Keratinocyte (primary cell): ENCODE measurements around the gene UBR2. TPM values are rescaled to one million over a fixed set of nuclear protein-coding genes. Genes with fewer than 3 reads are reported as not detected.

Source experiments
- DNase-seq: peaks from one replicate; pipeline ENCODE4 v3.0.0-alpha.2; 2011; ENCODE audit warnings: low read depth, missing footprints, low spot score
- FAIRE-seq: peaks from 2 replicates; lab custom pipeline; 2011; peaks lifted over from hg19 to GRCh38; lab: Jason Lieb, UNC
- H2AFZ ChIP-seq: 2 replicates; pipeline ENCODE4 v1.6.0; 2012; ENCODE audit warnings: low read length, control low read depth, inconsistent platforms; ENCODE audit not compliant: control insufficient read depth
- H3K27ac ChIP-seq: 2 replicates; pipeline ENCODE4 v1.5.1; 2011; ENCODE audit warnings: low read length; ENCODE audit not compliant: control insufficient read depth, insufficient read depth
- H3K27me3 ChIP-seq: 3 replicates; pipeline ENCODE4 v1.6.0; 2011; ENCODE audit warnings: low read length; ENCODE audit not compliant: control insufficient read depth, insufficient read depth; ENCODE audit errors: extremely low read depth
- H3K36me3 ChIP-seq, 2 experiments: 2 replicates in 1 of 2; 3 replicates in 1 of 2; pipeline ENCODE4 v1.5.1; 2011; ENCODE audit warnings: low read length in 2 of 2, mild to moderate bottlenecking in 1 of 2; ENCODE audit not compliant: control insufficient read depth in 2 of 2, insufficient read depth in 2 of 2; ENCODE audit errors: extremely low read depth in 1 of 2
- H3K4me1 ChIP-seq: 3 replicates; pipeline ENCODE4 v1.5.1; 2011; ENCODE audit warnings: low read length; ENCODE audit not compliant: control insufficient read depth, insufficient read depth; ENCODE audit errors: extremely low read depth
- H3K4me2 ChIP-seq: 3 replicates; pipeline ENCODE4 v1.6.0; 2011; ENCODE audit warnings: low read depth, low read length; ENCODE audit not compliant: control insufficient read depth, insufficient read depth; ENCODE audit errors: extremely low read depth
- H3K4me3 ChIP-seq, 3 experiments: fragments of 200-600 bp in 1 of 3; sonication (generic) in 1 of 3; 2 replicates in 2 of 3; 3 replicates in 1 of 3; pipeline ENCODE4 v1.5.1; 2011 to 2016; ENCODE audit warnings: low read length in 3 of 3, mild to moderate bottlenecking in 3 of 3, control low read depth in 2 of 3, inconsistent platforms in 1 of 3, low read depth in 1 of 3, mixed read lengths in 1 of 3, mixed run types in 1 of 3, moderate library complexity in 1 of 3; ENCODE audit not compliant: control insufficient read depth in 2 of 3, insufficient read depth in 2 of 3; ENCODE audit errors: extremely low read depth in 1 of 3
- H3K79me2 ChIP-seq: 2 replicates; pipeline ENCODE4 v1.6.0; 2012; ENCODE audit warnings: low read length; ENCODE audit not compliant: control insufficient read depth, insufficient read depth
- H3K9ac ChIP-seq: 3 replicates; pipeline ENCODE4 v1.6.0; 2011; ENCODE audit warnings: low read length; ENCODE audit not compliant: control insufficient read depth, insufficient read depth; ENCODE audit errors: extremely low read depth
- H3K9me1 ChIP-seq: 3 replicates; pipeline ENCODE4 v1.6.0; 2011; ENCODE audit warnings: low read length; ENCODE audit not compliant: control insufficient read depth, insufficient read depth; ENCODE audit errors: extremely low read depth
- H3K9me3 ChIP-seq: 2 replicates; pipeline ENCODE4 v1.5.1; 2012; ENCODE audit warnings: low read depth, low read length; ENCODE audit not compliant: control insufficient read depth
- H4K20me1 ChIP-seq: 3 replicates; pipeline ENCODE4 v1.6.0; 2011; ENCODE audit warnings: low read length; ENCODE audit not compliant: control insufficient read depth, insufficient read depth; ENCODE audit errors: extremely low read depth
- EZH2 ChIP-seq: IDR thresholded peaks from one replicate; pipeline ENCODE4 v1.6.1; 2012; ENCODE audit warnings: inconsistent platforms, mild to moderate bottlenecking, low read length, moderate library complexity
- dilution Hi-C: fragments of 300-500 bp; cut with MboI; formaldehyde crosslinking; loops from one replicate; pipeline ENCODE4 v1.7.0; 2020; ENCODE audit warnings: low sequenced_read_pairs; ENCODE audit not compliant: extremely low pct_ligation_motif_present
- polyA plus RNA-seq, 5 experiments: library from polyadenylated mRNA; depleted of rRNA in 3 of 5; stranded (reverse) in 3 of 5; stranded (forward) in 1 of 5; unstranded in 1 of 5; fragments of >200 nt; gene quantifications; 1 replicate in 1 of 5; 2 replicates in 3 of 5; 3 replicates in 1 of 5; pipeline versions ENCODE4 v1.2.1 to v1.2.3, GENCODE V29; 2011 to 2012; ENCODE audit warnings: missing spikeins in 2 of 5, low read depth in 1 of 5, low replicate concordance in 1 of 5
- TF ChIP-seq, protein P1 (sequence below), 3 experiments: IDR thresholded peaks in 1 of 3; conservative IDR thresholded peaks in 1 of 3; optimal IDR thresholded peaks in 1 of 3; 2 replicates in 2 of 3; 3 replicates in 1 of 3; pipeline versions ENCODE3 to v1.5.1; 2011; ENCODE audit warnings: low read length in 3 of 3, mild to moderate bottlenecking in 3 of 3, moderate library complexity in 2 of 3, control low read depth in 1 of 3, inconsistent platforms in 1 of 3; ENCODE audit not compliant: insufficient read depth in 2 of 3; ENCODE audit errors: extremely low read depth in 1 of 3

The UBR2 gene
- polyA plus RNA-seq, 1 donor (not counting 4 experiments of a cell fraction or from before 2014, with no cell fraction given) = 21.6 TPM

DNA sequence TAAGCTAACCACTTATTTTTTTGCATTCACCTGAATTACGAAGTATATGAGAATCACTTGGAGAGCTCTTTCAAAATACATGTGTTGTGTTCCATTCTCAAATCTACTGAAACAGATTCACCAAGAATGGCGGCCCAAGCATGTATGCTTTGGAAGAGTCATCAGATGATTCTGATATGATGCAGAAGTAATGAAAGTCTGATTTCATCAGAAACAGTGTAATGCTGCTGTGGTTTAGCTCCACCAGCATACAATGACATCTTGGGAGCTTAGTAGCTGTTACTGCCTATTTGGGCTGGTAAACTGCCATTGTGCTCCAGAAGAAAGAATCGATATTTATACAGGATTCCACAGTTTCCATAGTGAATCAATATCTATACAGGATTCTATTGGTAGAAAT is 52.9 kb downstream of the UBR2 start:
- no peaks in the 10 kb centered on the region for H3K9me3 ChIP-seq
- H2AFZ ChIP-seq = no peak overlapping the region
- no peak overlapping the region for H3K4me2 ChIP-seq
- H3K4me3 ChIP-seq = no peak overlapping the region
- H3K36me3 ChIP-seq = peaks cover 7 to 12% of the 10 kb centered on the region in 2 experiments
- no peak for FAIRE-seq
- TF ChIP-seq EZH2 = no peak
- TF ChIP-seq, protein P1, sequence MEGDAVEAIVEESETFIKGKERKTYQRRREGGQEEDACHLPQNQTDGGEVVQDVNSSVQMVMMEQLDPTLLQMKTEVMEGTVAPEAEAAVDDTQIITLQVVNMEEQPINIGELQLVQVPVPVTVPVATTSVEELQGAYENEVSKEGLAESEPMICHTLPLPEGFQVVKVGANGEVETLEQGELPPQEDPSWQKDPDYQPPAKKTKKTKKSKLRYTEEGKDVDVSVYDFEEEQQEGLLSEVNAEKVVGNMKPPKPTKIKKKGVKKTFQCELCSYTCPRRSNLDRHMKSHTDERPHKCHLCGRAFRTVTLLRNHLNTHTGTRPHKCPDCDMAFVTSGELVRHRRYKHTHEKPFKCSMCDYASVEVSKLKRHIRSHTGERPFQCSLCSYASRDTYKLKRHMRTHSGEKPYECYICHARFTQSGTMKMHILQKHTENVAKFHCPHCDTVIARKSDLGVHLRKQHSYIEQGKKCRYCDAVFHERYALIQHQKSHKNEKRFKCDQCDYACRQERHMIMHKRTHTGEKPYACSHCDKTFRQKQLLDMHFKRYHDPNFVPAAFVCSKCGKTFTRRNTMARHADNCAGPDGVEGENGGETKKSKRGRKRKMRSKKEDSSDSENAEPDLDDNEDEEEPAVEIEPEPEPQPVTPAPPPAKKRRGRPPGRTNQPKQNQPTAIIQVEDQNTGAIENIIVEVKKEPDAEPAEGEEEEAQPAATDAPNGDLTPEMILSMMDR (optimal IDR thresholded peaks at IDR 0.05 in 1 of 3, IDR thresholded peaks at IDR 0.05 in 1 of 3, conservative IDR thresholded peaks at IDR 0.05 in 1 of 3; ENCODE audit: extremely low read depth in 1 of 3, insufficient read depth in 2 of 3, low read length in 3 of 3) = no peak
- H3K9ac ChIP-seq = no peak overlapping the region
- H3K27ac ChIP-seq = no peak overlapping the region
- H3K4me1 ChIP-seq = no peaks in the 10 kb centered on the region
- no peaks in the 10 kb centered on the region for H3K79me2 ChIP-seq
- dilution Hi-C loops = no loop called here
- no peaks in the 10 kb centered on the region for H3K27me3 ChIP-seq
- H3K9me1 ChIP-seq = no peaks in the 10 kb centered on the region
- no peaks in the 10 kb centered on the region for H4K20me1 ChIP-seq
- DNase-seq = no peak

DNA sequence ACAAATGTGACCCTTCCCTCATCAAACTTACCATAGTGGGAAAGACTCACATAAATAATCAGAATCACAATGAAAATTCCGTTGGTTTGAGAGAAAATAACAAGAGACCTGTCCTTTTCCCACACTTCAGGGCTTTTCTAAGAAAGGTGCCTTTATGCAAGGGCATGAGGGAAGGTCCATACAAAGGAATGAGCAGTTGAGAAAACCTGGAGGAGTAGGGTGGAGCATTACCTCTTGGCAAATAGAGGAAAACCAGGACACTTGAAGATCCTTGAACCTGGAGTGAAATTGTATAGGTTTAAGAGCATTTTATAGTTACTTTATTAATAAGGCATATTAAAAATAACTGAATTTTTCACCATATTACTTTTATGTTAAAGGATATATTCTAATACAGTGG is 54.3 kb downstream of the UBR2 start:
- no peak overlapping the region for H3K27ac ChIP-seq
- peaks cover 7 to 12% of the 10 kb centered on the region in 2 experiments for H3K36me3 ChIP-seq
- TF ChIP-seq, protein P1 (optimal IDR thresholded peaks at IDR 0.05 in 1 of 3, IDR thresholded peaks at IDR 0.05 in 1 of 3, conservative IDR thresholded peaks at IDR 0.05 in 1 of 3; ENCODE audit: extremely low read depth in 1 of 3, insufficient read depth in 2 of 3, low read length in 3 of 3) = no peak
- TF ChIP-seq EZH2 = no peak
- H3K4me2 ChIP-seq = no peak overlapping the region
- no peak overlapping the region for H3K9ac ChIP-seq
- H3K9me3 ChIP-seq = no peaks in the 10 kb centered on the region
- no peak overlapping the region for H2AFZ ChIP-seq
- no peaks in the 10 kb centered on the region for H3K9me1 ChIP-seq
- no peak overlapping the region for H3K4me3 ChIP-seq
- dilution Hi-C loops = no loop called here
- H3K27me3 ChIP-seq = no peaks in the 10 kb centered on the region
- no peaks in the 10 kb centered on the region for H4K20me1 ChIP-seq
- FAIRE-seq (no peak), DNase-seq (no peak)
- H3K79me2 ChIP-seq = no peaks in the 10 kb centered on the region
- H3K4me1 ChIP-seq = no peaks in the 10 kb centered on the region
